HL-60 (cell line): Measurements from ENCODE around the gene TTC28.

ENCODE experiments used
- DNase-seq, 2 experiments: peaks; one replicate each; pipeline ENCODE4 v3.0.0-alpha.2; 2010 to 2020; ENCODE audit warnings: low read depth in 1 of 2, low spot score in 1 of 2
- H3K27ac ChIP-seq: fragments of 250-450 bp; sonication (Bioruptor Pico); replicated peaks from 2 replicates; pipeline ENCODE4 v1.5.1; 2020; ENCODE audit warnings: mild to moderate bottlenecking, moderate library complexity
- H3K27me3 ChIP-seq: fragments of 250-450 bp; sonication (Bioruptor Pico); 2 replicates; pipeline ENCODE4 v1.5.1; 2021; ENCODE audit warnings: mild to moderate bottlenecking, moderate library complexity; ENCODE audit not compliant: insufficient read depth, poor library complexity, severe bottlenecking
- H3K4me3 ChIP-seq: replicated peaks from 2 replicates; pipeline ENCODE4 v1.5.1; 2011; ENCODE audit warnings: mild to moderate bottlenecking, control low read depth, low read length; ENCODE audit not compliant: insufficient read depth
- GABPA ChIP-seq: IDR thresholded peaks from 2 replicates; pipeline ENCODE4 v1.6.1; 2012; ENCODE audit warnings: low read depth
- POLR2AphosphoS5 ChIP-seq: IDR thresholded peaks from 2 replicates; pipeline ENCODE4 v1.6.1; 2012; ENCODE audit warnings: low read depth
- SPI1 ChIP-seq: IDR thresholded peaks from 2 replicates; pipeline ENCODE4 v1.6.1; 2012; ENCODE audit warnings: low read depth, mild to moderate bottlenecking, borderline replicate concordance
- TF ChIP-seq, protein P1 (sequence below): IDR thresholded peaks from one replicate; pipeline ENCODE4 v1.5.1; 2011; ENCODE audit warnings: low read length, control low read depth, inconsistent platforms; ENCODE audit not compliant: insufficient read depth
- TF ChIP-seq, protein P2 (sequence below): IDR thresholded peaks from 2 replicates; pipeline ENCODE4 v1.6.1; 2012; ENCODE audit warnings: low read depth; ENCODE audit not compliant: insufficient replicate concordance

The TTC28 gene

GRCh38 chr22:28058036-28058435, 621.6 kb downstream of the TTC28 start:
- no peak for DNase-seq
- Histone ChIP-seq H3K27me3 (no peaks in the 10 kb centered on the region), H3K27ac (no peak overlapping the region), H3K4me3 (no peak overlapping the region)
- TF ChIP-seq, protein P1, sequence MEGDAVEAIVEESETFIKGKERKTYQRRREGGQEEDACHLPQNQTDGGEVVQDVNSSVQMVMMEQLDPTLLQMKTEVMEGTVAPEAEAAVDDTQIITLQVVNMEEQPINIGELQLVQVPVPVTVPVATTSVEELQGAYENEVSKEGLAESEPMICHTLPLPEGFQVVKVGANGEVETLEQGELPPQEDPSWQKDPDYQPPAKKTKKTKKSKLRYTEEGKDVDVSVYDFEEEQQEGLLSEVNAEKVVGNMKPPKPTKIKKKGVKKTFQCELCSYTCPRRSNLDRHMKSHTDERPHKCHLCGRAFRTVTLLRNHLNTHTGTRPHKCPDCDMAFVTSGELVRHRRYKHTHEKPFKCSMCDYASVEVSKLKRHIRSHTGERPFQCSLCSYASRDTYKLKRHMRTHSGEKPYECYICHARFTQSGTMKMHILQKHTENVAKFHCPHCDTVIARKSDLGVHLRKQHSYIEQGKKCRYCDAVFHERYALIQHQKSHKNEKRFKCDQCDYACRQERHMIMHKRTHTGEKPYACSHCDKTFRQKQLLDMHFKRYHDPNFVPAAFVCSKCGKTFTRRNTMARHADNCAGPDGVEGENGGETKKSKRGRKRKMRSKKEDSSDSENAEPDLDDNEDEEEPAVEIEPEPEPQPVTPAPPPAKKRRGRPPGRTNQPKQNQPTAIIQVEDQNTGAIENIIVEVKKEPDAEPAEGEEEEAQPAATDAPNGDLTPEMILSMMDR = no peak
- TF ChIP-seq POLR2AphosphoS5 (no peak), SPI1 (no peak), GABPA (no peak)
- TF ChIP-seq, protein P2, sequence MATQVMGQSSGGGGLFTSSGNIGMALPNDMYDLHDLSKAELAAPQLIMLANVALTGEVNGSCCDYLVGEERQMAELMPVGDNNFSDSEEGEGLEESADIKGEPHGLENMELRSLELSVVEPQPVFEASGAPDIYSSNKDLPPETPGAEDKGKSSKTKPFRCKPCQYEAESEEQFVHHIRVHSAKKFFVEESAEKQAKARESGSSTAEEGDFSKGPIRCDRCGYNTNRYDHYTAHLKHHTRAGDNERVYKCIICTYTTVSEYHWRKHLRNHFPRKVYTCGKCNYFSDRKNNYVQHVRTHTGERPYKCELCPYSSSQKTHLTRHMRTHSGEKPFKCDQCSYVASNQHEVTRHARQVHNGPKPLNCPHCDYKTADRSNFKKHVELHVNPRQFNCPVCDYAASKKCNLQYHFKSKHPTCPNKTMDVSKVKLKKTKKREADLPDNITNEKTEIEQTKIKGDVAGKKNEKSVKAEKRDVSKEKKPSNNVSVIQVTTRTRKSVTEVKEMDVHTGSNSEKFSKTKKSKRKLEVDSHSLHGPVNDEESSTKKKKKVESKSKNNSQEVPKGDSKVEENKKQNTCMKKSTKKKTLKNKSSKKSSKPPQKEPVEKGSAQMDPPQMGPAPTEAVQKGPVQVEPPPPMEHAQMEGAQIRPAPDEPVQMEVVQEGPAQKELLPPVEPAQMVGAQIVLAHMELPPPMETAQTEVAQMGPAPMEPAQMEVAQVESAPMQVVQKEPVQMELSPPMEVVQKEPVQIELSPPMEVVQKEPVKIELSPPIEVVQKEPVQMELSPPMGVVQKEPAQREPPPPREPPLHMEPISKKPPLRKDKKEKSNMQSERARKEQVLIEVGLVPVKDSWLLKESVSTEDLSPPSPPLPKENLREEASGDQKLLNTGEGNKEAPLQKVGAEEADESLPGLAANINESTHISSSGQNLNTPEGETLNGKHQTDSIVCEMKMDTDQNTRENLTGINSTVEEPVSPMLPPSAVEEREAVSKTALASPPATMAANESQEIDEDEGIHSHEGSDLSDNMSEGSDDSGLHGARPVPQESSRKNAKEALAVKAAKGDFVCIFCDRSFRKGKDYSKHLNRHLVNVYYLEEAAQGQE = no peak

- Histone ChIP-seq H3K27me3 (no peaks in the 10 kb centered on the region), H3K27ac (no peak overlapping the region), H3K4me3 (no peak overlapping the region)
- no peak for DNase-seq
- TF ChIP-seq, protein P2 = no peak
- TF ChIP-seq SPI1 (no peak), POLR2AphosphoS5 (no peak), GABPA (no peak)
- TF ChIP-seq, protein P1 = no peak
These were observed 624.8 kb downstream of the TTC28 start for GRCh38 chr22:28054819-28055208.

GRCh38 chr22:28053896-28054818, 625.5 kb downstream of the TTC28 start:
- Histone ChIP-seq H3K4me3 (no peak overlapping the region), H3K27ac (no peak overlapping the region), H3K27me3 (no peaks in the 10 kb centered on the region)
- no peak for TF ChIP-seq GABPA
- TF ChIP-seq, protein P2 = no peak
- TF ChIP-seq SPI1 = no peak
- no peak for TF ChIP-seq POLR2AphosphoS5
- TF ChIP-seq, protein P1 = no peak
- no peak for DNase-seq
